GM21717 (cell line): ENCODE data around the gene MYO5A.
A peak's percentile ranks its signal among the peaks of the same experiment; 100 is the strongest.

Experiments
- ATAC-seq: cut with Tn5 transposase; IDR thresholded peaks from one replicate; pipeline ENCODE4 v1.9.1; 2021; ENCODE audit warnings: mild to moderate bottlenecking, moderate library complexity; ENCODE audit not compliant: unreplicated experiment

Gene MYO5A

DNA sequence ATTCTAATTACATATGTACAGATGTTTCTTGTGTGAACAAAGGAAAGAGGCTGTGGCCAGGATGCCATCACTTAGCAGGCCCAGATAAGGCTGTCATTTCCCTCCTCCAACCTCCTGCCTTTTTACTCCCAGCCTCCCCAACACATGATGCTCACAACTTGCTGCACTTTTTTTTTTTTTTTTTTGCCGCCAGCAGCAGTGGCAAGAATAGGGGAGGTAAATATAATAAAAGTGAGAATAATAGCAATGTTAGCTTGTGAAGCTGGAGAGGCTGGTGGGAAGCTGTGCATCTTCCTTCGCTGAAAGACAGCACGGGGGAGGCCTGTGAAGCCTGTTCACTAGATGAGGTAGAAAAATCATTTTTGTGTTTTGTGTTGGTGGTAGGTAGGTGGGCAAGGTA is 190.6 kb downstream of the MYO5A start:
- no peak for ATAC-seq

DNA sequence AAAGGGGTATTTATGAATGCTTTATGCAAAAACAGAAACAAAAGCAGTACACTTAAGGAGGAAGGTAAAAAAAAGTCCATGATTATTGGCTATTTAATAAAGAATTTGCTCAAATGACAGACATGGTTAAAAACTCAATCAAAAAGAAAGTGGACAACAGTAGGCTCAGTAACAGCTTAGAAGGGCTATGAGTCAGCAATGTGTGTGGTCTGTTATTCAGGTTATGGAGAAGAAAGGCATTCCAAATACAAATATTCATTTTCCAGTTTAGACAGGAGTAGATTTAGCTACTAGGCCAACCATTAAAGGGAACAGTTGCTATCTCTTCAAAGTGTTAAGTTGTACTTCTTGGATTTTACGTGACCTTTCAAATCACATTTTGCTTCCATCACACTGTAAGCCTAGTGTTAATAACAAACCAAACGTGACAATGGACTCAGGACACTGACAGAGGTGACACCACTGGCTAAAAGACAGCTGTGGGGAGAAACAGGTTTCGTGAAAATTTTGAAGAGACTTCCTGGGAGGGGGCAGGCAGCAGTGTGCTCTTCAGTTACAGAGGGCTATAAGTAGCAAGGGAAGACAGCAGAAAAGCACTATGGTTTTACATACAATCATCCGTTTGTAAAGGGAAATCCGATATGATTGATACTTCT is 191.4 kb downstream of the MYO5A start:
- no peak for ATAC-seq

DNA sequence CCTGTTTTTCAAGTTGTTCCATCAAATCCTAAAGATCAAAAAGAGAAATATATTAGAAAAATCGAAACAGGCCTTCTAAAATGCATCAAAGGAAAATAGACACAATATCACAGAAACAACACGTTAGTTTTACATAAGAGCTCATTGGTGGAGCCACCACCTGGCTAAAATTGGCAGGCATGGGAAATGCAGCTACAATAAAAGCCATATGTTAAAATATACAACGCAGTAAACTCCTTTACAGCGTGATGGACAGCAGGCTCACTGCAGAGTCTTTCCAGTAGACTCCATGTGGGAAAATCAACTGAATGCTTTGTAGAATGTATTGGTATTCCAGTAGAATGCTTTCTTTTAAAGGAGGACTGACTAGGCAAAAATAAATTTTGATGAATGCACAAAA is 192.2 kb downstream of the MYO5A start:
- ATAC-seq: no peak

DNA sequence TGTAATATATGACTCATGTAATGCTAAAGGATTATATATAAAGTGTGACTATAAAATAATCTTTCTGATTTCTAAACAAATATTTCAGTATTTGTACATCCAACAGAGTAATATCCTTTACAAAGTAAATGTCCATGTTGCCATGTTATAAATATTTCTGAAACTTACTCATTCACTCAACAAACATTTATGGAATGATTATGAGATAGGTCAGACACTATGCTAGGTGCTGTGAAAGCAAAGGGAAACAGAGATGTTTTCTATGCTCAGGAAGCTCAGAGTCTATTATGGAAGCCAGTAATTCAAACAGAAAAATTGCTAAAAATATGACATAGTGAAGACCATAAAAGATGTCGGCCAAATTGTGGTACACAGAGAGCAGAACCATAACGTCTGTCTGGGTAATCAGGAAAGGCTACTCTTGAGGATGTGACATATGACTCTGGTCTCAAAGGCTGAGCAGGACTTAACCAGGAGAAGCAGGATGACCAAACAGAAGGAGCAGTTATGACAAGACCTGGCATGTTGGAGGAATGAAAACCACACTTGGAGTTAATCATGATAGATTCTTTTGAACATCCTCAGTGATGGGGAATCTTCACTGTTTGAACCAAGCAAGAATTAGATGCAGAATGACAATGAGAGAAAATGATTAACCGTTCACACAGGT is 194.1 kb downstream of the MYO5A start:
- ATAC-seq: no peak

DNA sequence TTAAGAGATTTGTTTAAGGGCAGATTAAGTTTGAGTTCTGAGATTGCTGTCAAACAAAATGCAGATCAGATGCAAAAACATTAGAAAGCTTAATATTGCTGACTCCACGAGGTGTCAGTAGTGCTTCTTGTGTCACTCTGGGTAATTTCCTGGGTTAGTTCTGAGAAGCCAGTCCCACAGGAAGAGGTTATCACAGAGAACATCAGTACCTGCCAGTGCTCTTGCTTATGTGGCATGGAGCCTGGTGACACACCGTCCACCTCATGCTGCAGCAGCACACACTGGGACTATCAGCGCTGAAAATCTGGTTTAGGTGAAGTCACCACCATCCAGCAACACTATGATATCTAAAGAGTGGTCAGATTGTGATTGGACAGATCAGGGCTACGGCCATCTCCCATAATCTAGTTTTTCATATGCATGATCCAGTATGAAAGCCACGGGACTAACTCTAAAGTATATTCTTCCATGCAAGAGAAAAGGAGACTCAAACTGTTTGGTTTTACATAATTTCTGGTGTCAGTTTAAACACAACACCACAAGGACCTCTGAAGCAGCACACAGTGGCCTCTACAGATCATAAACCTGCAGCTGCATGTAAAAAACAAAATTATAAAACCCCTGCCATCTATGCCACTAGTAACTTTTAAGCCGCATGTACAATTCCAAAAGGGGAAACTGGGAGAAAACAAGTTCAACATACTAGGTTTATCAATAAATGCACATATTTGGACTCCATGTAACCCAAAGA is 197.0 kb downstream of the MYO5A start:
- ATAC-seq: peak; percentile 78

DNA sequence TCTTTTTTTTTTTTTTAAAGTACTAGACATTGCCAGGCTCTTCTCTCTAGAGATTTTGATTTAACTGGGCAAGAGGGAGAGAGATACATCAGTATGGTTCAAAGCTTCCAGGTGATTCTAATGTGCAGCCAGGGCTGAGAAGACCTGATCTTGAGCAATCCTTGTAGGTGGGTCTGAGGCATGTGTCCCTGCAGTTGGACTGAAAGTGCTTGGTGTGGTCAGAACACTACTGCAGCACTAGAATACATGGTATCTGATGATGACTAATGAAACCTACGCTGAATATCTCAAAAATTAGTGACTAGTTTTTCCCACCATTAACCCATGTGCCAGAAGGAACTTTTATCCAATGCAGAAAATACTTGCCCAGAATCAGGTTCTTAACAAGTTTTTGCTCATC is 198.7 kb downstream of the MYO5A start:
- ATAC-seq: no peak

DNA sequence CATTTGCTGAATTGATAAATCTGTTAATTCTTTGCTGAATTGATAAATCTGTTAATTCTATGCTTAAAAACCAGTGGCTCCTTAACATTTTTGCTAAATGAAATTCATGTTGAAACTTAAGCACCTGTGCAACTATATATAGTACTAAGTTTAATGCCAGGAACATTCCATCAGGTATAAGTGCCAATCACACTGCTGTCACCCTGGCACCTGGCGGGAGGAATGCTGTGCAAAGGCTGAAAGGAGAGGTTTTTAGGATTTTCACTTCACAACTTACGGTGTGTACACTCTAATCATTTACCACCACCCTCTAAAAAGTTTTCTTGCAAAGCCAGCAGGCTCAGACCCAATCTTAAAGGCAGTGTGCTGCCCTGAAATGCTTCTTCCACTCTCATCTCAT is 199.5 kb downstream of the MYO5A start:
- no peak for ATAC-seq

DNA sequence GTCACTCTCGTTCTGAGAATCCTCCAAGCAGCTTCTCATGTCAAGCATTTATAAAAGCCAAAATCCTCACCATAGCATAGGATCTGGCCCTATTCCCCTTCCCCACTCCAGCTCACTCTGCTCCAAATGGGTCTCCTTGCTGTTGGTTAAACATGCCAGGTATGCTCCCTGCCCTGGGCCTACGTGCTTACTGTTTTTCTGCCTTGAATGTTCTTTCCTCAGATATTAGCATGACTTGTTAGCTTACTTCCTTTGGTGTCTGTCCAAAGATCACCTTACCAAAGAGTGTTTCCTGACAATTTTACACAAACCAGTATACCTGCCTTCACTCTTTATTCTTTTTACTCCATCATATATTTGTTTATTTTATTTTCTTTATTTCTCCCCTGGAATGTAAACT is 200.0 kb downstream of the MYO5A start:
- no peak for ATAC-seq

DNA sequence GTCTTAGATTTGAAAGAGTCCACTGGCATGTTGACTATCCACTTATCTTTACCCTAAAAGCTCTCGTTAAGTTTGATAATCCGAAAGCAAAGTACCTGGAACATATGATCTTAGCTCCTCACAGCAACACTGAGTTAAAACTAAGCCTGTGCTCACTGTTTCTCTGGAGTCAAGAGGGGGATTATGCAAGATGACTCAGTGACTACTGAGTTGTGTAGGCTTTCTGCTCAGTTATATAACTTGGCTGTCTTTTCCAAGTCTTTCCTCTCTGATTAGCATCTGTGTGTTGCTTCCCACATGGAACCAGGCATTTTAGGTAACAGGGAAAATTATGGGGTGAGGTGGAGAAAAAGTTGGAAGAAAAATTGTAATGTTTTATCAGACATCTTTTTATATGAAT is 201.9 kb downstream of the MYO5A start:
- no peak for ATAC-seq

DNA sequence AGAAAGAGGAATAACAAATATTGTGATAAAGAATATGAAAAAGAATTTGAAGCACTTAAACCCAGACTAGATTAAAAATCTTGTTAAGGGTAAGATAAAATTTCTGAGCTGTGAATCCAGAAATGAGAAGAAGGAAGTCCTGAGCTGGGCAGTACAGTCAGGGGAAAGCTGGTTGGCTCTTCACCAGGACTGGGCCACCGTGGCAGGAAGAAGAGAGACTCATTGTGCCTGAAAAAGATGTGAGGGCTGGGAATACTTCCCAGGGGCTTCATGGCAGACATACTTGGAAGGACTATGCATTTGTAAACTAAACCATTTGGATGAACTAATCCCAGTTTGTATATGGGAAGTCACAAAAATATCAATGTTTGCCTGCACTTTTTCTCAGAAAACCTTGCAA is 204.6 kb downstream of the MYO5A start:
- ATAC-seq: no peak

DNA sequence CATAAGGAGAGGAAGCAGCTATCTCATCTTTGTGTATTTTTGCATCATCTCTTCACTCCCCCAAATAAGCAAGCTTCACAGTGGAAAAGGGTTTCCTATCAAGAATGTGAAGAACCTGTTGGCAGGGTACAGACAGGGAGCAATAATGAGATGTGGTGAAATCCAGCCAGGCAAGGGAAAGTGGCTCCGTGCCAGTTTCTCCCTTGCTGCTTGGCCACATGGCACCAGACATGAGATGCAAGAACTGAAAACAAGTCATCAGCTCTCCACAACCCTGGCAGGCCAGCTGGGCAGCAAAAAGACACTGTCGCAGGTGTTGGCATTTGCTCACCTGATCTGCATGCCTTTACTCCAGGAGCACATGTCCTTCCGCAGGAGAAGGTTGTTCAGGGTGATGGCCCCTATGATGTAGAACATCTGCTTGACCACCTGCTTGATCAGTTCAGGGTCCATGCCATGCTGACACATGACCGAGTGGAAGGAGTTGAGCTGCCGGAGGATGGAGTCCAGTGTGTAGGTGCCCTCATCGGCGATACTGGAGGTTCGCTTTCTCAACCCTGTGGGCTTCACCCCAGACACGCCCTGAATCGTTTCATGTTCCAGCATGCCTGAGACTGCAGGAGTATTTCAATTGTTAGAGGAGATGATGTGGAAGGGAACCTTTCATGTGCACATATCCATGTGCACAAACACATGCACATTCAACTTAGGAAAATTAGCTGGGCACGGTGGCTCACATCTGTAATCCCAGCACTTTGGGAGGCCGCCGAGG is 209.8 kb downstream of the MYO5A start:
- ATAC-seq: no peak

DNA sequence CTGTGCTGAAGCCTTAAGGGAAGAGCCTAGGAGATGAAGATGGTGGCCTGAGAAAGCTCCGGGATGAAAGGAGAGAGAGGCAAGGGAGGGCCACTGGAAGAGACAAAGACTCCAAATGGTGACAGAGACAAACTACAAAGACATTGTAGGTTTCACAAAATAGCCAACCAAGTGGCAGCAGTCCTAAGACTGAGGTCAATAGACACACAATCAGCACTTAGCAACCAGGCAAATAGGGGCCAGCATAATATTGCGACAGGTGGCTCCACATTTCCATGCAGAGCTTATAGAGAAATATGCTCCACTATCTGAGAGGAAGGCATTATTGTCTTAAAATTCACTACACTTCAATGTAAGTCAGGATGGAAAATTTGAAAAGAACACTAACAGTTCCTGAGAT is 211.0 kb downstream of the MYO5A start:
- ATAC-seq: no peak

DNA sequence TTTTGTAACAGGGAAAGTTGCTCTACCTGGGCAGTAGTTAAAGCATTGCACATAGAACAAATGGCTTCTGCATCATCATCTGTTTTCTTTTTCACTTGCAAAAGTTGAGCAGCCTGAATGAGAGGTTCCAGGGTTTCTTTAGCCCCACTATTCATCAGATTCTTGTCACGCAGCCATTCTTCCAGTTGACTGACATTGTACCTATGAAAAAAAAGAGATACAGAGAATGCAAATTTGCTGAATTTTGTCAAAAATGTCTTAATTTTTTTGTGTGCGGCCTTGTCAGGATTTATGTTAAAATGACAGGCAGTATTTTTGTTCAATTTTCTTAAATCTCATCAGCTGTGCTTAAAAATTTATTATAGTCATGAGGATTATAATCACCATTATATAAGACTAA is 211.7 kb downstream of the MYO5A start:
- ATAC-seq: no peak

DNA sequence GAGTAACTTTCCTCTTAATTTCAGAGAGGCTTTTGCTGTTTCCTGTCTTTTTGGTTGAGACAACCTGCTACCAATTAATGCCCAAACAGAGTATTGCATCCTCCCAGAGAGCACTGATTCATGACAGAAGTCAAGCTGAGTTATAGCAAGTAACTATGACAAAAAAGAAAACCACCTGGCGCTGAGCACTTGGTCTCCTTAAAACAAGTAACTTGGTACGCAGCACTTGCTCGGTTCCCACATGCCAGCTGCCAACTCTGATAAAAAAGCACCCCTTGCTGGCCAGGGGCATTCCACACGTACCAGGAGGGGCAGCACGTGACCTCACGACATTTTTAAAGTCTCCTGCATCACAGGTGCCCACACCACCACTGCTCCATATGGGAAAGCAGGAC is 219.5 kb downstream of the MYO5A start:
- ATAC-seq: peak; percentile 66

DNA sequence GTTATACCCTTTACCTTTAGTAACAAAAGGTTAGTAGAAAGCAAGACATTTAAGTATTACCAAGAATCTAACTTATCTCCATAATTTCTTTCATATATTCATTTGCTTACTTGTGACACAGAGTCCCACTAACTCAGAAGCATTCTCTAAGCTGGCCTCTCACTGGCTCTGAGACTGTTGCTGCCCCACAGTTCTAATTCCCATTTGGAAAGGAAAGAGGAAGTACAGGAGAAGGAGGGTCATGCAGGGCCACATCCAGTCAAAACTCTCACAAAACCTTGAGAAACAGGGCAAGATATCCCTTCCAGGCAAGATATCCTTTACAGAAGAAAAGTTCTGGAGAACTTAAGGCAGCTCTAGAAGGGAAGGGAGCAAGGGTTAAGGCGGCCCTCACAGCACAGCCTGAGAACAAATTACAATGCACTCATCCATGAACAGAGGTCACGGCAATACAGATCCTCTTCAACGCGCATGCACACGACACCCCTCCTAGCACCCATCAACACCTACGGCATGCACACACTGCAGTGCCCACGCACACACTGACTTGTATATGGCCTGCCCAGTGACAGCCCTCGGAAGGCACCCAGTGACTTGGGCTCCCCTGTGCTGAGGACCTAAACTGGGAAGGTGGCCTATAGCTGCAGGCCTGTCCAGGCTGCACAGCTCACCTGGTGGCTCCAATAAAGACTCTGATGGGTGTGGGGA is 220.1 kb downstream of the MYO5A start:
- peak; percentile 69 for ATAC-seq

DNA sequence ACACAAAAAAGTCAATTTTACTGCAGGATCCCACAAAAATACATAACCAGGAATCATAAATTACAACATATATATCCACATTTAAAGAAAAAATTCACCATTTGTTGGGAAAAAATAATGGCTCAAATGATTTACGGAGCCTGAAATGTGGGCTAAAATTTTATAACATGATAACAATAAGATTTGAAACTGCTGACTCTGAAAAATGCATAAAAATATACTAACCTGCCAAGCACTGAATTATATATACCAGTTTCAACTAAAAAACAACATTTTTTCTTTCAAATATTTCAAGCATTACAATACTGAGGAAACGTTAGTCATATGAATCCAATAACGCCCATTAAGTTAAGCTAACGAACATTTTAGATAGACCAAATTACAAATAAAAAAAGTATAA is 220.8 kb downstream of the MYO5A start:
- ATAC-seq: no peak

DNA sequence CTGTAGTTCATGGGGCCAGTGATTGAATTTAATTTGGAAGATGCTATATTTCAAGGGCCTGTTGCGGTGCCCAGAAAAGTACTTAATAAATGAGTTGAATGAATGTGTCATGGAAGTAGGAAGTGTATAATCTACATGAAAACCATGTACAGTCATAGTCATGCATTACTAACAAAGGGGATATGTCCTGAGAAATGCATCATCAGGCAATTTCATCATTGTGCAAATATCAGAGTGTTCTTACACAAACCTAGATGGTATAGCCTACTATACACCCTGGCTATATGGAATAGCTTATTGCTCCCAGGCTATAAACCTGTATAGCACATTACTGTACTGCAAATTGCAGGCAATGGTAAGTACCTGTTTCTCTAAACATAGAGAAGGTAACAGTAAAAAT is 222.4 kb downstream of the MYO5A start:
- no peak for ATAC-seq

DNA sequence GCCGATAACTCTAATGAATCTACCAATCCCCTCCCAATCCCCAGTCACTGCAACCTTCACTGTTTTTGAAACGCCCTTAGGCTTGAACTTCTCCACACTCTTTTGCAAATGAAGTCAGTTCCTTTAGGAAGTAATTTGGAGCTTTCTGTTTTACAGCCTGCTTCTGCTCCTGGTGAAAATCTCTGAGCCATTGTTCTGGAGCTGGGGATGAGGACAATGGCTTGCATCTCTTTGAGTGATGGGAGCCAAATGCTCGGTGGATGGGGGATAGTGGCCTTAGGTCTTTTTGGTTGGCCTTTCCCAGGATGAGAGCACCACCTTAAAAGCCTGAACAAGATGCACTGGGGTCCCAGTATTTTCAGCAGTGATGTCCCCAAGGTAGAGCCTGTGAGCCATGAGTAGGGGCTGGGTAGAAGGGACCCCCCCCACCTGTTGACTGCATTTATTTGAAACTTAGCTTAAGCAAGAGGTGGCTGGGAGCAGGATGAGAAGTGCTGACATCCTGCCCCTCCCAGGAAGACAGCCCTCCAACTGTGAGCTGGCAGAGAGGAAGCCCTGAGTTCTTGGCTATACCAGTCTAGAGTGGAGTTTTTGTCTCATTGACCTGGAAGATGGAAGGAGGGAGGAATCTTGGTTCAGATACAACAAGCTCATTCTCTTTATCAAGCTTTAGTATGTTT is 225.4 kb downstream of the MYO5A start:
- no peak for ATAC-seq

DNA sequence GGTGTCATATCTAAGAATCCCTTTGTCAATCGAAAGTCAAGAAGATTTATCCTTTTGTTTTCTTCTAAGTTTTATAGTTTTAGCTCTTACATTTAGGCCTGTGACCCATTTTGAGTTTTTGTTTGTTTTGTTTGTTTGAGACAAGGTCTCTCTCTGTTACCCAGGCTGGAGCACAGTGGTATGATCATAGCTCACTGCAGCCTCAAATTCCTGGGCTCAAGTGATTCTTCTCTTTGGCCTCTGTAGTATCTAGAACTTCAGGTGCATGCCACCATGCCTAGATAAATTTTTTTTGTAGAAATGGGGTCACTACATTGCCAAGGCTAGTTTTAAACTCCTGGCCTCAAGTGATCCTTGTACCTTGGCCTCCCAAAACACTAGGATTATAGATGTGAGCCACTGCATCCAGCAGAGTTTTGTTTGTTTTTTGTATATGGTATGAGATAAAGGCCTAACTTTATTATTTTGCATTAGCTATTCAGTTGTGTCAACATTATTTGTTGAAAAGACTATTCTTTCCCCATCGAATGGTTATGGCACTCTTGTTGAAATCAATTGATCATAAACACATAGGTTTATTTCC is 227.3 kb downstream of the MYO5A start:
- ATAC-seq: no peak

DNA sequence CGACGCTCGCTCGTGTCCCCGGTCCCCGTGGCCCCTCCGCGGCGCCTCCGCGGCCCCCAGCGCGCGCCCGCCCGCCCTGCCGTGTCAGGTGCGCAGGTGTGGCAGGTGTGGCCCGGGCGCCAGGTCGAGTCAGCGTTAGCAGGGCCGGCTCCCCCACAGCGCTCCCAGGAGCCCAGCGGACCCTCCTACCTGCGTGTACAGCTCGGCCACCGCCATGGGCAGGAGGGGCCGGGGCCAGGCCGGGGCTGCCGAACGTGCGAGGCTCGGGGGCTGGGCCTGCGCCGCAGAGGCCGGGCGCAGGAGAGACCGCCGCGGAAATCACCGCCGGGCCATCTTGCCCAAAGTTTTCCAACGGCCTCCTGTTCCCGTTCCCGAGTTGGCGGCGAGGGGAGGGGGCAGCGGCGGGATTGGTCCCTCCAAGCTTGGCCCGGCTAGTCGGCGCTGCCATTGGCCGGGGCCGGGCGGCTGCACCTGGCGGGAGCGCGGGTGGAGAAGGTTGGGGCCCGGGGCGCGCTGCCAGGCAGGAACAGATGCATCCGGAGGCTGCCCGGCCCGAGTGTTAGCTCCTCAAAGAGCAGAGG is 233.2 kb downstream of the MYO5A start, which contains the start of gene MYO5C:
Gene MYO5C (minus strand): TSS at position 384 of the 581 bp plus-strand sequence. CDS start 168 bp downstream, at position 216.
- no peak for ATAC-seq
